ENCODE results near the gene VIPR1.

The VIPR1 gene

DNA sequence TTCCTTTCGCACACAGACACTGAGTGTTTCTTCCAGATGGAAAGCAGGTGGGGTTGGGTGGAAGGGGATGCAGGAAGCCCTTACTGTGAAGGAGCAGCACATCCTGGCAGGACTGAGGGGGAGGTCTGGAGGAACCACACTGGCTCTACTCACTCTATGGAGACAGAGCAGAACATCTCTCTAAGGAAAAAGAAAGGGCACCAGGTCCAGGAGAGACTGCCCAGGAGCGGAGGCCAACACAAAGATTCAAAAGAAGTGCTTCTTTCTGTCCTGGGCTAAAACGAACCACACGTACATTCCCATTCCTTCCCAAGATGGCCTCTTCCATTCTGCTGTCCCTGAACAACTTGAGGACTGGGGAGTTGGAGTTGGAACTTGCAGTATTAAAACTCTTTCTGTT, 13.8 kb upstream of the VIPR1 start:
- H3K4me3 ChIP-seq (ENCODE audit: low read depth, low read length), result no peak overlapping the region
- TF ChIP-seq, protein P1, sequence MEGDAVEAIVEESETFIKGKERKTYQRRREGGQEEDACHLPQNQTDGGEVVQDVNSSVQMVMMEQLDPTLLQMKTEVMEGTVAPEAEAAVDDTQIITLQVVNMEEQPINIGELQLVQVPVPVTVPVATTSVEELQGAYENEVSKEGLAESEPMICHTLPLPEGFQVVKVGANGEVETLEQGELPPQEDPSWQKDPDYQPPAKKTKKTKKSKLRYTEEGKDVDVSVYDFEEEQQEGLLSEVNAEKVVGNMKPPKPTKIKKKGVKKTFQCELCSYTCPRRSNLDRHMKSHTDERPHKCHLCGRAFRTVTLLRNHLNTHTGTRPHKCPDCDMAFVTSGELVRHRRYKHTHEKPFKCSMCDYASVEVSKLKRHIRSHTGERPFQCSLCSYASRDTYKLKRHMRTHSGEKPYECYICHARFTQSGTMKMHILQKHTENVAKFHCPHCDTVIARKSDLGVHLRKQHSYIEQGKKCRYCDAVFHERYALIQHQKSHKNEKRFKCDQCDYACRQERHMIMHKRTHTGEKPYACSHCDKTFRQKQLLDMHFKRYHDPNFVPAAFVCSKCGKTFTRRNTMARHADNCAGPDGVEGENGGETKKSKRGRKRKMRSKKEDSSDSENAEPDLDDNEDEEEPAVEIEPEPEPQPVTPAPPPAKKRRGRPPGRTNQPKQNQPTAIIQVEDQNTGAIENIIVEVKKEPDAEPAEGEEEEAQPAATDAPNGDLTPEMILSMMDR (IDR thresholded peaks at IDR 0.05; ENCODE audit: insufficient read depth, low read depth, low read length, missing control alignments), result no peak
- DNase-seq (ENCODE audit: low read depth), result no peak

DNA sequence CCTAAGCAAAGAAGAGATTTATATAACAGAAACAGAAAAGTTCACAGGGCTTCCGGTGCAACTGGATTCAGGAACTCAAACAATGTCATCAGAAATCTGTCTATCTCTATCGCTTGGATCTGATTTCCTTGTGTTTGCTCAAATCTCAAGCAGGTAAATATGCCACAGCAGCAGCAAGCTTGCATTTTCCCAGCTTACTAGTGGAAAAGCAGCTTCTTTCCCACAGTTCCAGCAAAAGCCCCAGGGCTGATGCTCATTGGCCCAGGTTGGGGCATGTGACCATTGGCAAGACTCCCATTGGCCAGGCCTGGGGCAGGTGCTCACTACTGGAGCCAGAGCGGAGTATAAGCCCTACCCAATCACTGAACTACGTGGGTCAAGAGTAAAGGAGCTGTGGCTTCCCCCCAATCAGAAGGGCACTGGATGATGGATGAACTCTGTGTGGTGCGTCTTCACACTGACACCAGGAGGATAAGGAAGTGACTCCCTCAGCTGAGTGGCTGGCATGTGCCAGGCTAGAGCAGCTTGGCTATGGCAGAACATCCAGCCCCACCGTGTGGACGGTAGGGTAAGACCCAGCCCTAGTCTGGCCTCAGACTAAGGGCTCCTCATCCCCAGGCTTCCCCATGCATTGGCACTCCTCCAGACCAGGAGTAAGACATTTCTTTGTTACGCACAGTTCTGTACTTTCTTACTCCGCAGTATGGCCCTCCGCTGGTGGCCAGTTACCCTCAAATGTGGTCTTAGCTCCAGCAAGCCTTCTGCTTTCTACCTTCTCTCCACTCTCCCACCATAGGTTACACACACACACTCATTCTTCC, 13.1 kb upstream of the VIPR1 start:
- TF ChIP-seq, protein P1 (IDR thresholded peaks at IDR 0.05; ENCODE audit: insufficient read depth, low read depth, low read length, missing control alignments), result no peak
- DNase-seq (ENCODE audit: low read depth), result no peak
- H3K4me3 ChIP-seq (ENCODE audit: low read depth, low read length), result no peak overlapping the region

DNA sequence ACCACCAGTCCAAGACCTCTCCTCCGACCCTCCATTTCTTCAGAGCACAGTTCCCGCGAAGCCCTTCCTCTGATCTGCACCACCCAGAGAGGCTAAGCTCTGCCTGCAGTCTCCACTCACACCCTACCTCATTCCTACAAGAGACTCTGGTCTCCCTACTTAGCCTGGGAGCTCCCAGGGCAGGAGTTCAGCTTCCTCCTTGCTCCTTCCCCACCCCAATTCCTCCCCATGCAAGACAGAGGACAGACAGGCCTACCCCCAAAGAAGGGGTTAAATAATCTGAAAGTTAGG, 12.6 kb upstream of the VIPR1 start:
- H3K4me3 ChIP-seq (ENCODE audit: low read depth, low read length), result no peak overlapping the region
- TF ChIP-seq, protein P1 (IDR thresholded peaks at IDR 0.05; ENCODE audit: insufficient read depth, low read depth, low read length, missing control alignments), result no peak
- no peak for DNase-seq (ENCODE audit: low read depth)

DNA sequence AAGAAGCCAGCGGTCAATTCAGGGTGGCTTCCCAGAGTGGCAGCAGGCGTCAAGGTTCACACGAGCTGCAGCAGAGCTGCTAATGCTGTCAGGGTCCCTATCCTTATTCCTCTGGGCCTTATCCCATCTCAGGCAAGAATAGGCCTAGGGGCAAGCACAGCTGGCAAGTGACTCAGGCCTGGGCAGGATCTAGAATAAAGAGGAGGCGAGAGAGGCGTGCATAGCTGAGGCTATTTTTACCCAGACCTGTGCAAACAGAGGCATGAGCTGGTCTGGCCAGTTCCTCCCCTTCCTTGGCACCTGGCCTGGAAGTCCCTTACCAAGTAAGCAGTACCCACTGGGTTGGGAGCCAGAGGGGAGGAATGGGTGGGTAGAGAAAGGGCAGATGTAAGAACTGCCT, 12.2 kb upstream of the VIPR1 start:
- TF ChIP-seq, protein P1 (IDR thresholded peaks at IDR 0.05; ENCODE audit: insufficient read depth, low read depth, low read length, missing control alignments), result no peak
- DNase-seq (ENCODE audit: low read depth), result peak; percentile 89
- peak overlapping the region; percentile 26 for H3K4me3 ChIP-seq (ENCODE audit: low read depth, low read length)

DNA sequence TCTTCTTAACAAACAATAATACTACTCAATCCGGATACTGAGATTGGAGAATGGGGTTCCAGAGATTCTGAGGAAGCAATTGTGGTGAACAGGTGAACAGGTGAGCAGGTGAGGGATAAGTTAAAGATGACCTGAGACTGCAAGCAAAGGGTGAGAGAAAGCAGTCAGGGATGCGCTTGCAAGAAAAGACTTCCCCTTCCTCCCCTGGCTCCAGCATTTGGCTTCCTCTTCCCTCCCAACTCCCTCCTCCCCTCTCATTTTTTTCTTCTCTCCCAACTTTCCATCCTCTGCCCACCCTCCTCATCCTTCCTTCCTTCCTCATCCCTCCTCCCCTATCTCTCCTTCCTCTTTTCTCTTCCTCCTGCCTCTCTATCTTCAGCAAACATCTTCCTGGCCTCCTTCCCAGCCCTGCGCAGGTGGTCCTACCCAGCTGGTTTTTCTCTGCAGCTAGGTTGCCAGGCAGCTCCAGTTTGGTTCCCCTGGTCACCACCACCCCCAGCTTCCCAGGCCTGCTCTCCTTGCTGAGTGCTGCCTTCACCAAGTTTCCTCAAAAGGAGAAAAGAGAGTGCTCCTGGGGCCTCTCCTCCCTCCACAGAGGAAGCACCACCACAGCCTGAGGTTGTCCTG, 10.4 kb upstream of the VIPR1 start:
- H3K4me3 ChIP-seq (ENCODE audit: low read depth, low read length), result no peak overlapping the region
- DNase-seq (ENCODE audit: low read depth), result no peak
- TF ChIP-seq, protein P1 (IDR thresholded peaks at IDR 0.05; ENCODE audit: insufficient read depth, low read depth, low read length, missing control alignments), result no peak

DNA sequence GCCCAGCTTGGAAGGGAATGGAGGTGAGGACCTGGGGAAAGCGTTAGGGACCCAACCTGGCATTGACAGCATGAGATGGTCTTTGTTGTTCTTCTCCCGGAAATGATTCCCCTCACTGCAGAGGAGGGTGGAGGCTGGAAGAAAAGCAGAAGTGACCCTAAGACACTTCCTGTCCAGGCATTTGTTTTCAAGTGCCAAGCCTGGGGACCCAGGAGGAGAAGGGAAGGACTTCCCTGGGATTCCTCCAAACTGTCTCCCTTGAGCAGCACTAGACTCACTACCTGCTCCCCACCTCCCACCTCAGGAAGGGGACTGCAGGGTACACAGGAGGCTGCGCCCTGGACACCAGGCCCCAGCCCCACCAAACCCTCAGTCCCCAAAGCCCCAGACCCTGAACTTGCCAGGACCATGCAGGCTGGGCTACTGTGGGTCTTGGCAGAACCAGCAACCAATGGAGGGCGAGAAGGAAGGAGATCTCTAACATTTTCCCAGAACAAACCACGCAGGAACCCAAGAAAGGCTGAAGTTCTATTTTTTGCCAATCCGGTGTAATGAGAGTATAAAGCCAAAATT, 9.8 kb upstream of the VIPR1 start:
- no peak for DNase-seq (ENCODE audit: low read depth)
- no peak overlapping the region for H3K4me3 ChIP-seq (ENCODE audit: low read depth, low read length)
- TF ChIP-seq, protein P1 (IDR thresholded peaks at IDR 0.05; ENCODE audit: insufficient read depth, low read depth, low read length, missing control alignments), result no peak
